GM18909 (cell line): ENCODE measurements around the gene ZNF691.

Experiments
- ATAC-seq: cut with Tn5 transposase; IDR thresholded peaks from one replicate; pipeline ENCODE4 v1.9.1; 2021; ENCODE audit warnings: mild to moderate bottlenecking; ENCODE audit not compliant: unreplicated experiment, poor library complexity

The ZNF691 gene

GRCh38 chr1:42831273-42831672 is 15.1 kb upstream of the ZNF691 start:
- ATAC-seq: no peak

DNA sequence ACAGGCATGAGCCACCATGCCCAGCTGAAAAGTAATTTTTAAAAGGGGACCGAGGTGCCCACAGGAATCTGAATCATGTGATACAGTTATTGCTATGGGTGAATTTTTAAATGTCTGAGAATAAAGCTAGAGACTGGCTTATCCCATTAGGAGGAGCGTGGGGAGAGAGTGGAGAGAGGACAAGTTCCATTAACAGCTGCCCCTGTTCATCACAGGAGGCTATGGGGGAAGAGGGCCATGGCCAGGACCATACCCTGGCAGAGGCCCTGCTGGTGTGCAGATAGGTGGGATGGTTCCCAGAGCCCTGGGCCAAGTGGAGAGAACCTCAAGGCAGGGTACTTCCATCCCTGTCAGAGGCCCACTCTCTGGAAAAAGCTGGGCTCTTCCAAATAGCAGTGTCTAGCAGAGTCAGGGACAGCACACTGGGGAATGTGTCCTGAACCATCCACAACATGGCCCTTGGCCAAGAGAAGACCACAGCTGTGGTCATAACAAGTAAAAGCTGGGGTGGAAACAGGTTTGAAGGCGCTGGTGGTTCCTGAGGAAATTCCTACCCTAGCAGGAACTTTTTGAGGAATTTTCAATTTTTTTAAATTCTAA is 13.7 kb upstream of the ZNF691 start:
- ATAC-seq: no peak

GRCh38 chr1:42833981-42834380 is 12.4 kb upstream of the ZNF691 start:
- ATAC-seq: no peak

- ATAC-seq: no peak
Observed at GRCh38 chr1:42834803-42835202, 11.6 kb upstream of the ZNF691 start.

- no peak for ATAC-seq
Observed at GRCh38 chr1:42835422-42835821, 11.0 kb upstream of the ZNF691 start.

GRCh38 chr1:42837709-42838108 is 8.7 kb upstream of the ZNF691 start:
- ATAC-seq: no peak

DNA sequence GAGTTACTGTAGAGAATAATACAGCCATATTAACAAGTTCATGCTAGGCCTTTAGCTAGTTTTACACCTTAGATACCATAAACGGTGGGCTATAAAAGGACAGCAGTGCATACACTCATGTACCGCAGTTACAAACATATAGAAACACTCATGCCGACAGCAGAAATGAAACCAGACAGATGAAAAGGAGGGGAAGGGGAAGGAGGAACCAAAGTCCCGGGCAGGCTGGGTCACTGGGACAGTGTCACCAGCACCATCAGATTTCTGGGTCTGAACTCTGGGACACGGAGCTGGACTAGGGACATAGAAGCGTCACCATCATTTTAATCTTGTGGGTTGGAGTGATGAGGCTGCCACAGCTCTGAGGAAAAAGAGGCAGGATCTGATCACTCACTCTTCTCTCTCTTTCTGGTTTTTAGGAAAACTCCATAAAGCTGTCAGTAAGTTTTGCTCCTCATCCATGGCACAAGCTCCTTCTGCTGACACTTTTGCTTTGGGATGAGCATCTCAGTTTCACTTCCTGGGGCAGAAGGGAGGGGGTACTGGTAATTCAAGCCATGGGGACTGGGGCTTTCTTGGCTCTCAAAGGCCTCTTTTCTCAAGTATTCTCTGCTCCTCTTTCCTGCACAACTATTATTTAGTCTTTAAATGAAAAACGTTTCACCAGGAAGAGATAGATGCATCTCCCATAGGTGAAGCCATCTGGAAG is 7.8 kb upstream of the ZNF691 start:
- ATAC-seq: no peak

- no peak for ATAC-seq
Observed at GRCh38 chr1:42841010-42841409, 5.4 kb upstream of the ZNF691 start.

- no peak for ATAC-seq
Observed at GRCh38 chr1:42841440-42842147, 4.8 kb upstream of the ZNF691 start.

GRCh38 chr1:42844592-42845140 is 1.7 kb upstream of the ZNF691 start:
- no peak for ATAC-seq

GRCh38 chr1:42845193-42845592 is 1.2 kb upstream of the ZNF691 start:
- no peak for ATAC-seq

DNA sequence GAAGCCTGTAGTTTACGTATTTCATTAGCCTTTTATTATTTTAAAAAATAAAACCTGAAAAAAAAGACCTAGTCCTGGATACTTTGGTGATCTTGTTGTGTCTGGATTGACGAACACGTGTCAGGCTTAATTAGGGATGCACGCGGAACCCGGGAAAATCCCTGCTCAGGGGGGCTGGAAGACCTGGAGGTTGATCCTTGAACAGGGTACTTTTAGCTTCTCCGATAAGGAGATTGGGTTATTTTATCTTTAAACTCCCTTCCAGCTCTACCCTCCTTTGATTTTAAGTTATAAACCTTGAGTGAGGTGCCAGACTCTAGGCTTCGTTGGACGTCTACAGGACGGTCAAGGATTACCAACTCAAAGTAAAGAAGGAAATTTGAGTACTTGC is 552 bp upstream of the ZNF691 start:
- peak; percentile 28 for ATAC-seq

DNA sequence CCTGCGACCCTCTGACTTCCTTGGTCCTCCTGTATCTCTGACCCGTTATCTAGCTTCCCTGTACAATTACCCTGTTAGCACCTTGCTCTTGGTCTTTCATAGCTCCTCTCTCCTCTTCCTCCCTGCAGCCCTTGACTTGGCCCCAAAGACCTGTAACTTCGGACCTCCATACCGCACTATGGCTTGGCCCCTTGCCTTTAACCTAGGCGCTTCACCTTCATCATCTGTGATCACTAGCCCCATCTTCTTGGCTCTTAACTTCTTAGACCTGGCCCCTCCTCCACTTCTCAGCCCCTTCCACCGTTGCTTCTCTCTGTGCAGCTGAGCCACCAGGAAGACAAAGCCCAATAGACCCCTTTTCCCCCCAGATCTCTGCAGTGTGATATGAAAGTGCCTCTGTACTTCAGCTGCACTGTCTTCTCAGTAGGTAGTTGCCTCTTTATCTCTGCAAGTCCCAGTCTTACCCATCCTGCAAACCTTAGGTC is 740 bp downstream of the ZNF691 start:
- no peak for ATAC-seq

- no peak for ATAC-seq
Observed at GRCh38 chr1:42847721-42848460, 1.5 kb downstream of the ZNF691 start.

DNA sequence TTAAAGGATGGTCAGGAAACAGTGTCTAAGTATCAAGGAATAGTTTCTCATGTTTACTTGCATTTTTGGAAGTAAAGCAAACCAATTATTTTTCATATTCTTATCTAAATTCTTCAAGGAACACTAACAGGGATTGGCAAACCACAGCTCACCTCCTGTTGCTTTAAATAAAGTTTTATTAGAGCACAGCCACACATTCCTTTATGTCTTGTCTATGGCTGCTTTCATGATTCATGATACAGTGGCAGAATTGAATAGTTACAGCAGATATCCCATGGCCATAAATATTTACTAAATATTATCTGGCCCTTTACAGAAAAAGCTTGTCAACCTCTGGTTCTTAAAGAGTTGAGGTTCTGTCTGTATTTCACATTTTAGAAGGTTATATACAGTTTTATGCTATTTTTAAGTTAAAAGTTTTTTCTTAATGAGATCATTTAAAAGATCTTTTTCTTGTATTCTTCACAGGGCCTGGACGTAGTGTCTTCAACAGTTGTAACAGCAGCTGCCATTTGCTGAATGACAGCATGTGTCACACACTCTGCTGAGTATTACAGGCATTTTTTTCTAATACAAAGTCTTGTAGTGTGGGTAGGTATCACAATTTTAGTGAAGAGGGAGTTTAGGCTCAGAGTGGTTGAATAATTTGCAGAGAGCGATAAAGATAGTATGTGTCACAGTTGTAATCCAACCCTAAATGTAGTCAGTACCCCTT is 2.6 kb downstream of the ZNF691 start:
- ATAC-seq: no peak

- ATAC-seq: no peak
Observed at GRCh38 chr1:42849944-42850343, 3.5 kb downstream of the ZNF691 start.

DNA sequence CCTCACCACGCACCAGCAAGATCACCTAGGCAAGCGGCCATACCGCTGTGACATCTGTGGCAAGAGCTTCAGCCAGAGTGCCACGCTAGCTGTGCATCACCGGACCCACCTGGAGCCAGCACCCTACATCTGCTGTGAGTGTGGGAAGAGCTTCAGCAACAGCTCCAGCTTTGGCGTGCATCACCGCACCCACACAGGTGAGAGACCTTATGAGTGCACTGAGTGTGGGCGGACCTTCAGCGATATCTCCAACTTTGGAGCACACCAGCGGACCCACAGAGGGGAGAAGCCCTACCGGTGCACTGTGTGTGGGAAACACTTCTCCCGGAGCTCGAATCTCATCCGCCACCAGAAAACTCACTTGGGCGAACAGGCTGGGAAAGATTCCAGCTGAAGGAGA is 5.0 kb downstream of the ZNF691 start:
- ATAC-seq: no peak

DNA sequence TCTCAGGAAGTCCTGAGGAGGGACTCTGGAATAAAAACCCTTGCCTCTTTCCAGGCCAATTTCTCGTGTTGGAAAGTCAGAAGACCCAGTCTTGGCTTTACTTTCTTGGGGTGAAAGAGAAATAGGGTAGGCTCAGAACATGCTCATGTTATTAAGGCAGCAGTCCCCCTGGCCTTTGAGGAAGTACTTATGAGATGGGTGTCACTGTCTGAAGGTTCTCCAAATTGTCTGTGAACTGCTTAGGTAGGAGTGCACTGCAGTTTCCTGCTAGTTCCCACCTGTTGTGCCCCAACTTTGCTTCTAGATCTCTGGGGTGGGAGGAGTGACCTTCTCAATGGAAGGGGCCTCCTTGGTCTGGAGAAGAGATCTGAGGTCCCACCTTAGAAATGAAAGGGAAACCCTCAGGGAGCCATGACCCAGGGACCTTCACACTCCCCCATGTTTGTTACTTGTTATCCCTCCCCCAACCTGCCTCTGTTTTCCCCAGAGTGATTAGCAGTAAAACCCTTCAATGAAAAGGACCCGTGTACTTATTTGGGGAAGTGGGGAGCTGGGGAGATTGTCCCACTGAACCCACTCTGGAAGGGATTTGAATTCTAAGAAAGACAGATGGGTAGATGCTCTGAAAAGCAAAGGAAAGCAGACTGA is 5.7 kb downstream of the ZNF691 start:
- no peak for ATAC-seq

DNA sequence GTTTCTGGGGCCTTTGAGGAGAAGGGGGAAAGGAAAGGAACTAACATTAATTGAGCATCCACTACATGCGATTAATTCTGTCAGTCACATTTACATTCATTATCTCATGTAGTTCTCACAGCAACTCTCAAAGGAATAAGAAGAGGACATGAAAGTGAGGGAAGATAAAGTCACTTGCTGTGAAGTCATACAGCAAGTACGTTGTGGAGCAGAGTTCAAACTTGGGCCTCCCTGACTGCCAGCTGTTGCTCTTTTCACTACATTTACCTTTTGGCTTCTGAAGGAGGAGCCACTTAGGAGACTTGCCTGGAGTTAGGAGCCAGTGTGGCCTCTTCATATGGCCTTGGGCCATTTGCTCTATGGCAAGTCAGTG is 6.2 kb downstream of the ZNF691 start:
- ATAC-seq: no peak
